Measurements from ENCODE around the gene KDF1. TPM values are rescaled to one million over a fixed set of nuclear protein-coding genes. Genes with fewer than 3 reads are reported as not detected.

Gene KDF1
- total and polyA plus RNA-seq, 2 of the 13 experiments (the other 11 are each of a cell fraction or from before 2014, with no cell fraction given), result 1.9 to 4.9 TPM

DNA sequence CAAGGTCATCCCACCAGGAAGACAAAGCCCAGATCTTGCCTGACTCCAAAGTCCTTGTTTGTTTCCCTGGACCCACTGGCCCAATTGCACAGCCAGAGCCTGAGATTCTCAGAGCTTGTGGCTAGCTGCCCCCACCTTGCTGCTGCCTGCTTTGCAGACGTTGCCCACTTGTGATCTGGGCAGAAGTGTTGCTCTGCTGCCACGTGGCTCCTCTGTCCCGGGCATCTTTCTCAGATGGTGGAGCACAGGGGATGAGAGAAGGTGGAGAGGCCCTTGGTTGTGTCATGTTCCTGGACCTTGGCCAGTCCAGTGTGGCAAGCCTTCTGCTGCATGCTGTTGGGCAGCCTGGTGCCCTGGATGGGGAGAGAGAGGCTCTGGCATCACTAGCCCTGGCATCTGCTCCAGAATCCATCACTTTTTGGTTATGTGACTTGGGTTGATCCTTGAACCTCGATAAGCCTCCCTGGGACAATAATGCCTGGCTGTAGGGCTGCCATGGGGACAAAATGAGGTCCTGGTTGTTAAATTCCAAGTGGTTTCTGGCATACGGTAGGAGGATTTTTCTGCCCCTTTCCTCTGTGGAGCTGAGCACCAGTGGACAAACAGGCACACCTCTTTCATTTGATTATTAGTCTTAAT, 44.9 kb downstream of the KDF1 start (continued):
- TF ChIP-seq, protein P1, sequence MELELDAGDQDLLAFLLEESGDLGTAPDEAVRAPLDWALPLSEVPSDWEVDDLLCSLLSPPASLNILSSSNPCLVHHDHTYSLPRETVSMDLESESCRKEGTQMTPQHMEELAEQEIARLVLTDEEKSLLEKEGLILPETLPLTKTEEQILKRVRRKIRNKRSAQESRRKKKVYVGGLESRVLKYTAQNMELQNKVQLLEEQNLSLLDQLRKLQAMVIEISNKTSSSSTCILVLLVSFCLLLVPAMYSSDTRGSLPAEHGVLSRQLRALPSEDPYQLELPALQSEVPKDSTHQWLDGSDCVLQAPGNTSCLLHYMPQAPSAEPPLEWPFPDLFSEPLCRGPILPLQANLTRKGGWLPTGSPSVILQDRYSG (CRISPR knock-in tag; IDR thresholded peaks at IDR 0.05), result no peak
- TF ChIP-seq, protein P2, sequence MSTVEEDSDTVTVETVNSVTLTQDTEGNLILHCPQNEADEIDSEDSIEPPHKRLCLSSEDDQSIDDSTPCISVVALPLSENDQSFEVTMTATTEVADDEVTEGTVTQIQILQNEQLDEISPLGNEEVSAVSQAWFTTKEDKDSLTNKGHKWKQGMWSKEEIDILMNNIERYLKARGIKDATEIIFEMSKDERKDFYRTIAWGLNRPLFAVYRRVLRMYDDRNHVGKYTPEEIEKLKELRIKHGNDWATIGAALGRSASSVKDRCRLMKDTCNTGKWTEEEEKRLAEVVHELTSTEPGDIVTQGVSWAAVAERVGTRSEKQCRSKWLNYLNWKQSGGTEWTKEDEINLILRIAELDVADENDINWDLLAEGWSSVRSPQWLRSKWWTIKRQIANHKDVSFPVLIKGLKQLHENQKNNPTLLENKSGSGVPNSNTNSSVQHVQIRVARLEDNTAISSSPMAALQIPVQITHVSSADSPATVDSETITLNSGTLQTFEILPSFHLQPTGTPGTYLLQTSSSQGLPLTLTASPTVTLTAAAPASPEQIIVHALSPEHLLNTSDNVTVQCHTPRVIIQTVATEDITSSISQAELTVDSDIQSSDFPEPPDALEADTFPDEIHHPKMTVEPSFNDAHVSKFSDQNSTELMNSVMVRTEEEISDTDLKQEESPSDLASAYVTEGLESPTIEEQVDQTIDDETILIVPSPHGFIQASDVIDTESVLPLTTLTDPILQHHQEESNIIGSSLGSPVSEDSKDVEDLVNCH (CRISPR knock-in tag; IDR thresholded peaks at IDR 0.05), result no peak
- TF ChIP-seq, protein P3, sequence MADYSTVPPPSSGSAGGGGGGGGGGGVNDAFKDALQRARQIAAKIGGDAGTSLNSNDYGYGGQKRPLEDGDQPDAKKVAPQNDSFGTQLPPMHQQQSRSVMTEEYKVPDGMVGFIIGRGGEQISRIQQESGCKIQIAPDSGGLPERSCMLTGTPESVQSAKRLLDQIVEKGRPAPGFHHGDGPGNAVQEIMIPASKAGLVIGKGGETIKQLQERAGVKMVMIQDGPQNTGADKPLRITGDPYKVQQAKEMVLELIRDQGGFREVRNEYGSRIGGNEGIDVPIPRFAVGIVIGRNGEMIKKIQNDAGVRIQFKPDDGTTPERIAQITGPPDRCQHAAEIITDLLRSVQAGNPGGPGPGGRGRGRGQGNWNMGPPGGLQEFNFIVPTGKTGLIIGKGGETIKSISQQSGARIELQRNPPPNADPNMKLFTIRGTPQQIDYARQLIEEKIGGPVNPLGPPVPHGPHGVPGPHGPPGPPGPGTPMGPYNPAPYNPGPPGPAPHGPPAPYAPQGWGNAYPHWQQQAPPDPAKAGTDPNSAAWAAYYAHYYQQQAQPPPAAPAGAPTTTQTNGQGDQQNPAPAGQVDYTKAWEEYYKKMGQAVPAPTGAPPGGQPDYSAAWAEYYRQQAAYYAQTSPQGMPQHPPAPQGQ (CRISPR knock-in tag; IDR thresholded peaks at IDR 0.05; ENCODE audit: borderline replicate concordance), result no peak
- TF ChIP-seq ZBTB7A (CRISPR knock-in tag; IDR thresholded peaks at IDR 0.05) (peak; percentile 81; the same call in 1 of the 2 replicates), ZFAT (CRISPR knock-in tag; conservative IDR thresholded peaks at IDR 0.05) (no peak), SOX5 (CRISPR knock-in tag; IDR thresholded peaks at IDR 0.05; ENCODE audit: borderline replicate concordance) (peak; percentile 66), ZNF629 (CRISPR knock-in tag; conservative IDR thresholded peaks at IDR 0.05) (peak; percentile 45; the same call in 1 of the 2 replicates), NR2F2 (IDR thresholded peaks at IDR 0.05; ENCODE audit: borderline replicate concordance, low read depth) (no peak), MBD4 (IDR thresholded peaks at IDR 0.05; ENCODE audit: borderline replicate concordance, low read length) (no peak), ZNF350 (CRISPR knock-in tag; IDR thresholded peaks at IDR 0.05; ENCODE audit: borderline replicate concordance, low read depth) (no peak), MTA1 (CRISPR knock-in tag; IDR thresholded peaks at IDR 0.05; ENCODE audit: borderline replicate concordance) (peak; percentile 75; the same call in 1 of the 2 replicates), ZFP1 (CRISPR knock-in tag; IDR thresholded peaks at IDR 0.05) (no peak), PRMT3 (CRISPR knock-in tag; IDR thresholded peaks at IDR 0.05; ENCODE audit: borderline replicate concordance, low read depth) (no peak), JUND (CRISPR knock-in tag; IDR thresholded peaks at IDR 0.05) (peak; percentile 76), ZSCAN12 (CRISPR knock-in tag; IDR thresholded peaks at IDR 0.05) (no peak)
- TF ChIP-seq, protein P4, sequence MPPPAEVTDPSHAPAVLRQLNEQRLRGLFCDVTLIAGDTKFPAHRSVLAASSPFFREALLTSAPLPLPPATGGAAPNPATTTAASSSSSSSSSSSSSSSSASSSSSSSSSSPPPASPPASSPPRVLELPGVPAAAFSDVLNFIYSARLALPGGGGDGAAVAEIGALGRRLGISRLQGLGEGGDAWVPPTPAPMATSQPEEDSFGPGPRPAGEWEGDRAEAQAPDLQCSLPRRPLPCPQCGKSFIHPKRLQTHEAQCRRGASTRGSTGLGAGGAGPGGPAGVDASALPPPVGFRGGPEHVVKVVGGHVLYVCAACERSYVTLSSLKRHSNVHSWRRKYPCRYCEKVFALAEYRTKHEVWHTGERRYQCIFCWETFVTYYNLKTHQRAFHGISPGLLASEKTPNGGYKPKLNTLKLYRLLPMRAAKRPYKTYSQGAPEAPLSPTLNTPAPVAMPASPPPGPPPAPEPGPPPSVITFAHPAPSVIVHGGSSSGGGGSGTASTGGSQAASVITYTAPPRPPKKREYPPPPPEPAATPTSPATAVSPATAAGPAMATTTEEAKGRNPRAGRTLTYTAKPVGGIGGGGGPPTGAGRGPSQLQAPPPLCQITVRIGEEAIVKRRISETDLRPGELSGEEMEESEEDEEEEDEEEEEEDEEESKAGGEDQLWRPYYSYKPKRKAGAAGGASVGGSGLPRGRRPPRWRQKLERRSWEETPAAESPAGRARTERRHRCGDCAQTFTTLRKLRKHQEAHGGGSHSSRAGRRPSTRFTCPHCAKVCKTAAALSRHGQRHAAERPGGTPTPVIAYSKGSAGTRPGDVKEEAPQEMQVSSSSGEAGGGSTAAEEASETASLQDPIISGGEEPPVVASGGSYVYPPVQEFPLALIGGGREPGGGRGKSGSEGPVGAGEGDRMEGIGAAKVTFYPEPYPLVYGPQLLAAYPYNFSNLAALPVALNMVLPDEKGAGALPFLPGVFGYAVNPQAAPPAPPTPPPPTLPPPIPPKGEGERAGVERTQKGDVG (CRISPR knock-in tag; IDR thresholded peaks at IDR 0.05; ENCODE audit: borderline replicate concordance), result no peak
- TF ChIP-seq, protein P5, sequence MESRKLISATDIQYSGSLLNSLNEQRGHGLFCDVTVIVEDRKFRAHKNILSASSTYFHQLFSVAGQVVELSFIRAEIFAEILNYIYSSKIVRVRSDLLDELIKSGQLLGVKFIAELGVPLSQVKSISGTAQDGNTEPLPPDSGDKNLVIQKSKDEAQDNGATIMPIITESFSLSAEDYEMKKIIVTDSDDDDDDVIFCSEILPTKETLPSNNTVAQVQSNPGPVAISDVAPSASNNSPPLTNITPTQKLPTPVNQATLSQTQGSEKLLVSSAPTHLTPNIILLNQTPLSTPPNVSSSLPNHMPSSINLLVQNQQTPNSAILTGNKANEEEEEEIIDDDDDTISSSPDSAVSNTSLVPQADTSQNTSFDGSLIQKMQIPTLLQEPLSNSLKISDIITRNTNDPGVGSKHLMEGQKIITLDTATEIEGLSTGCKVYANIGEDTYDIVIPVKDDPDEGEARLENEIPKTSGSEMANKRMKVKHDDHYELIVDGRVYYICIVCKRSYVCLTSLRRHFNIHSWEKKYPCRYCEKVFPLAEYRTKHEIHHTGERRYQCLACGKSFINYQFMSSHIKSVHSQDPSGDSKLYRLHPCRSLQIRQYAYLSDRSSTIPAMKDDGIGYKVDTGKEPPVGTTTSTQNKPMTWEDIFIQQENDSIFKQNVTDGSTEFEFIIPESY (CRISPR knock-in tag; IDR thresholded peaks at IDR 0.05), result no peak
- TF ChIP-seq, protein P6, sequence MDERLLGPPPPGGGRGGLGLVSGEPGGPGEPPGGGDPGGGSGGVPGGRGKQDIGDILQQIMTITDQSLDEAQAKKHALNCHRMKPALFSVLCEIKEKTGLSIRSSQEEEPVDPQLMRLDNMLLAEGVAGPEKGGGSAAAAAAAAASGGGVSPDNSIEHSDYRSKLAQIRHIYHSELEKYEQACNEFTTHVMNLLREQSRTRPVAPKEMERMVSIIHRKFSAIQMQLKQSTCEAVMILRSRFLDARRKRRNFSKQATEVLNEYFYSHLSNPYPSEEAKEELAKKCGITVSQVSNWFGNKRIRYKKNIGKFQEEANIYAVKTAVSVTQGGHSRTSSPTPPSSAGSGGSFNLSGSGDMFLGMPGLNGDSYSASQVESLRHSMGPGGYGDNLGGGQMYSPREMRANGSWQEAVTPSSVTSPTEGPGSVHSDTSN (CRISPR knock-in tag; IDR thresholded peaks at IDR 0.05), result no peak
